Cerebellar cortex (tissue), 1 donor: Measurements from ENCODE around the gene UNK.
A peak's percentile ranks its signal among the peaks of the same experiment; 100 is the strongest.

Experiments used
- DNase-seq: peaks from one replicate; pipeline ENCODE4 v3.0.0-alpha.2; 2015; ENCODE audit warnings: low spot score

UNK gene

GRCh38 chr17:75834279-75834920, 49.8 kb downstream of the UNK start:
- no peak for DNase-seq

DNA sequence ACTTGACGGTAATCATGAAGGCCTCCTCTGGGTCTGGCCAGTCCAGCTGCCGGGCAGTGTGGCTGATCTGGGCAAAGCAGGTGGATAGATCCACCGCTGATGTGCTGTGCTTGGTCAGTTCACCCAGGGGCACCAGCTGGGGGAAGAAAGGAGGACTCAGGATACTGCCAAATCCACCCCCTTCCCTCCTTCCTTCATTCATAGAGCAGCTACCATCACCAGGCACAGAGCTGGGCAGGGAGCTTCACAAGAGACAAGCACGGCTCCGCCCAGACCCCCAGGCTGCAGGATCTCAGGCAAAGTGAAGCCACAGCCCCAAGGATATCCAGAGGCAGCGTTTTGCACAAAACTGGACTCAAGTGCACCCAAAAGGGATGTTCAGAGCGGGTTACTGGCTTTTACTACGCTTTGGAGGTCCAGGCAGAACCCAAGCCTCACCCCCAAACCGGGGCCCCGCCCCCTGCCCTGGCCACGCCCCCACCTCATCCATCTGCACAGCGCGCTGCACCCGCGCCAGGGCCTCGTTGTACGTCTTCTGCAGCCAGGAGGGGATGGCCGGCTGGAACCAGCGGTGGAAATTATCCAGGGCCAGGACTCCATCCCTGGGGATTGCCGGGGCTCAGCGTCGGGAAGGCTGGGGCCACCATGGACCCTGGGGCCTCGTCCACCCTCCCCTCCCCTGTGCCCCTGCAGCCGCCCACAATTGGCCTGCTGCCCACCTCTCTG, 50.5 kb downstream of the UNK start:
- peak; percentile 20 for DNase-seq

DNA sequence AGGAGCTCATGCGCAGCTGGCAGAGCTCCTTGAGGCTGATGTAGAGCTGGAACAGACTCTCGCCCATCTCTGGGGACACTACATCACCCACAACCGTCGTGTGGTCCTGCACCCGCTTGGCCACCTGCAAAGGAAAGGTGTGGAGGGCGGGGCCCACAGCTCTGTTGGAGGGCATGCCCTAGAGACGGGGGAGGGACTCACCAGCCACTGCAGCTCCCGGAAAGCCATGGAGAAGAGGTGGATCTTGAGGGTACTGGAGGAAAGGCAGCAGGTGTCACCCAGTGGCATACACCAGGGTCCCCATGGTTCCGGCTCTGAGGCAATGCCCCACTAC, 51.0 kb downstream of the UNK start:
- DNase-seq = no peak

- DNase-seq = no peak
Observed at GRCh38 chr17:75836605-75837004, 52.0 kb downstream of the UNK start.

DNA sequence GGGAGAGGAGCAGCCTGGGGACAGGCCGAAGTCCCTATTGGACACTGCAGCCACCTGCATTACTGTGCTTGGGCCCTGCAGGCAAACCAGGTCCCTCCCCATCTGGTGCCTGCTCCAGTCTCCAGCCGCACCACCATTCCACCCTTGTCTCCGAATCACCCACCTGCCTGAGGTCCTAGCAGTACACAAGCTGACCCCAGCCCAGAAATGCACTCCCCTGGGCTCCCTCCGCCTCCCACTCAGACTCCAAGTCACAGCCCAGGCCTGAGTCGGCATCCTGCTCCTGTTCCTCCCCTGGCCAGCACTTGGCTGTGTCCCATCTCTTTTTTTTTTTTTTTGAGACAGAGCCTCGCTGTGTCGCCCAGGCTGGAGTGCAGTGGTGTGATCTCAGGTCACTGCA, 53.3 kb downstream of the UNK start:
- no peak for DNase-seq

- no peak for DNase-seq
Observed at GRCh38 chr17:75838410-75838809, 53.8 kb downstream of the UNK start.

- no peak for DNase-seq
Observed at GRCh38 chr17:75839942-75840798, 55.6 kb downstream of the UNK start.

DNA sequence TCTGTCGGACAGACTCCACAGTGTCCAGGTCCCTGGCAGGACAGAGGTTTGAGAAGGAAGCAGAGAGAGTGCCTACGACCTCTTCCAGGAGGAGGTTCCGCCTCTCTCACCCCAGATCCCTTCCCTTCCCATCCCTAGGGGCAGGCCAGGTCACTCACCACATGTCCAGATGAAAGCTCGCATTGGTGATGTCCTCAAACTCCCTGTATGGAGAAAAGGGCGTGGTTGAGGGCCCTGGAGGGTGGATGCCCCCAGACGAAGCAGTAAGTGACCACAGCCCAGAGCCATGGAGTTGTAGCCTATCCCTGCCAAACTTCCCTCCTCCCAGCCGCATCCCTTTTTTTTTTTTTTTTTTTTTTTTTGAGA, 56.2 kb downstream of the UNK start:
- DNase-seq = no peak

GRCh38 chr17:75842411-75842810, 57.8 kb downstream of the UNK start:
- DNase-seq = no peak

GRCh38 chr17:75842963-75843576, 58.5 kb downstream of the UNK start:
- DNase-seq = no peak

DNA sequence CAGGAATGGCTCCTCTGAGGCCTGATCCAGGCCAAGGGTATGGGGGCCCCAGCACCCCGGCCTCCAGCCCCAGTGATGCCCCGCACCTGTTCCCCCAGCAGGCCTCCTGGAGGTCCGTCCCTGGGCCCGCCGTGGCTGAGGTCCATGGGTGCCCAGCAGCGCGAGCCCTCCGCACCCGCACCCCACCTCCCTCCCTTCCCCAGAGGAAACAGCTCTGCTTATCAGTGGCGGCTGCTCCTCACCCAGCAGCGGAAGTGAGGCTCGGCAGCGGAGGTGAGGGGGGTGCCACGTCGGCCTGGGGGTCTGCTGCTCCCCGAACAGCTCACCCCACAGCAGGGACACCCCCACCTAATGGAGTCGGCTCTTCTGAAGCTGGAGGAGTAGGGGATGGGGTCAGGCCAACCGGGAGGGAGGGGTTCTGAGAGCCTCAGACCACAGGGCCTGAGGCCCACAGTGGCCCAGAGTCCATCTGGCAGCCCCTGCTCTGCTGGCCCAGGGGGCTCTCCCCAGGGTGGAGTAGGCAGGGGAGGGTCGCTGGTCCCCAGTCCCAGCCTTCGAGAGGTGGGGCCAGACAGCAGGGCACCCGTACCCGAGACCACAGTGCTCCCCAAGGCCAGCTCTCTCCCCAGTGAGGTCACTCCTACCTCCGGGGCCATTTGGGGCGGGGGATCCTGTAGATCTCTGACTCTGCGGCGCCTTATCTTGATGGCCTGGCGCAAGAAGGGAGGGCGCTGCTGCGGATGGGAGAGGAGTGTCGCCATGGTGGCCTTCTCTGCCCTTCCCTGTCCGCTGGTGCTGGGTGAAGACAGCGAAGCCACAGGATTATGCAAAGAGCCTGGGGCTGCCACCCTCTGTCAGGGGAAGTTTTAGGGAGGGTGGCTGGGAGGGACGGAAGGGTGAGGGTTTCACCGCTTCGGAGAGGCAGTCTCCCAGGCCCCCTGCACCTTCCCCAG, 59.2 kb downstream of the UNK start, which contains the start of gene UNC13D:
Gene UNC13D (minus strand): TSS at position 828 of the 953 bp plus-strand sequence. CDS start 67 bp downstream, at position 761.
- no peak for DNase-seq

- no peak for DNase-seq
Observed at GRCh38 chr17:75844530-75845057, 60.0 kb downstream of the UNK start.

- DNase-seq = peak; percentile 55
Observed at GRCh38 chr17:75845058-75845711, 60.6 kb downstream of the UNK start.

DNA sequence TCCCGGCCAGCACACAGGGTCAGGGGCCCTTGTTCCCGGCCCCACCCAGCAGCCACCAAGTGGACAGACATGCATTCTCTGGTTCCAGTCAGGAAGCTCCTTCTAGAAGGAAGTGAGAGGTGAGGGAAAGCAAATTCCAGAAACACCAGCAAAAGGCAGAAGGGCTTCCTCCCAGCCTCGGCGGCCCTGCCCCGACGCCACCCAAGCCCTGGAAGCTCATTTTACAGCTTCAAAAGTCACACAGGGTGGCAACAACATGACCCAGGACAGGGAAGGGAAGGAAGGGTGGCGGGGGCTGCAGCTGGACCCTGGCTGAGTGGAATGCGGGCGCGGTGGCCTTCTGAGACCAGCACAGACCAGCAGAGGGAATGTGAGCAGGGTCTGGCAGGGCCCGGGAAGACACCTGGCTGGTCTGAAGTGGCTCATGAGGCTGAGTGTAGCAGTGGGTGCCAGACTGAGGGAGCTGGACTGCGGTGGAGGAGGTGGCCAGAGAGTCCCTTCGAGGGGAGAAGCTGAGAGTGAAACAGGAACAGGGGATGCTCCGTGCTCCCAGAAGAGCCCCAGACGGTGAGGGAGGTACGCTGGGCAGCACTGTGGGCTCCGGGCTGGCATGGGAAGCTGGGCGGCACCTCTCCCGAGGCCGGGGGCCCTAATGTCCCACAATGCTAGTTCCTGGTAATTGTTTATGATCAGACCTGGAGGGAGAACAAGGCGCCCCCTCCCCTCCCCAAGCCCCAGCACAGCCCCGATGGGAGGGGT, 61.5 kb downstream of the UNK start:
- DNase-seq = no peak

DNA sequence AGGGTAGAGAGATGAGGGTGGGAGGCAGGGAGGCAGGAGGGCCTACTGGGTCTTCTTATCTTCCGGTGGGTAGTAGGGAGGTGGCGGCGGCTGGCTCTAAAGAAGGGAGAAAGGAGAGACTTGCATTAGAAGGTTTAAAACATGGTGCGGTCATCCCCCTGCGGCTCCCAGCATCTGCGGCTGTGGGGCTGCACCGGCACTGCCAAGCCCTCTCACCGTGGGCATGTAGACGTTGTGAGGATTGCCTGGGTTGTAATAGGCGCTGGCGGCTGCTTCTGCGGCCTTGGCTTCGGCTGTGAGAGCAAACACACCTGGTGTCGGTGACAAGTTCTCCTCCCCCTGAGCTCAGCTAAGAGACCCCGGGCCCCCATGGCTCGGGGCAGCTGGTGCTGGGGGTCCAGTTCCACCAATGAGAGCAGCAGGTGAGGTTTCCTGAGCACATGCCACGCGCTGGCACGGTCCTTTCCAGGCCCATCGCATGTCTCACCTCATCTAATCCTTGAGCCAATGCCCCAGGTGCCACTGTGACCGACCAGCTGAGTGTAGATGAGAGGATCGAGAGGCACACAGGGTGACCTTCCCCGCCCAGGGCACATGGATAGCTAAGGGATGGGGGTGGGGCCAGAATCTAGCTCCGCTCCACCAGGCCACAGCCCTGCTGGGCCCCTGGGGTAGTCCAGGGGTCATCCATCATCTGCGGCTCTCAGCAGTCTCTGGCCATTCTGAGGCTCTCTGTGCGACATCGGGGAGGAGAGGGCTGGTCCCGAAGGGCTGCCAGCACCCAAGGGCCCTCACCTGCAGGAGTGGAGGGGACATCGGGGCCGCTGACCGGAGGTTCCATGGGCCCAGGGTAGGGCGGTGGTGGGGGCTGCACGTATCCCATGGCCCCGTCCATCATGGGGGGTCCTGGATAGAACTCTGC, 62.3 kb downstream of the UNK start:
- DNase-seq = no peak

- no peak for DNase-seq
Observed at GRCh38 chr17:75847614-75848522, 63.3 kb downstream of the UNK start.

- peak; percentile 83 for DNase-seq
Observed at GRCh38 chr17:75848523-75849278, 64.1 kb downstream of the UNK start.
